ENCODE data around the gene COL11A2. TPM values are rescaled to one million over a fixed set of nuclear protein-coding genes. Genes with fewer than 3 reads are reported as not detected.
A peak's percentile ranks its signal among the peaks of the same experiment; 100 is the strongest.
"Not testable (repeated sequence)": the region's sequence is repeated elsewhere in the genome, so short reads cannot be mapped to it uniquely, and the experiment has no call there.

COL11A2 gene
- total RNA-seq, result 0.61 and 0.65 TPM in 2 replicates

DNA sequence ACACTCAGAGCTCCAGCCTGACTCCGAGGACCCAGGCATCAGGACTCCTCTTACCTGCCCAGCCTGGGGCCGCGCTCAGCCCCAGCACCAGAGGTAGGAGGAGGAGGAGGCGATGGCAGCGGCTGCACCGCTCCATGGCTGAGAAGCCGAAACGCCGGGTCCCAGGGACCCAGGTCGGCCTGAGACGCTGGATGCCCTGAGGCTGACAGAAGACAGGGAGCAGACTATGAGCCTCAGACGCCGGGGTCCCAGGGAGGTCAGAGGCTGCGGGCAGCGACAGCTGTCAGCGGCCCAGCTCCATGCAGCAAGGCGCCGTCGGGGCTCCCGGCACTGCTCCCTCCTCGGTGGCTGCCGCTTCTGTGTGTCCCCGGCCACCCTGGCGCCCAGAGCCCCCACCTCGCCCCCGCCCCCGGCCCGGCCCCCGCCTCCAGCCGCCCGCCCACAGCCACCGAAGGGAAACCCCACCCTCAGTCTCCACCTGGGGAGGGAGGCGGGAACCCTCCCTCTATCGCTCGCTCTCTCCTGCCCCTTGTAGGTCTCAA, at the start of gene COL11A2:
Gene COL11A2 (minus strand): TSS at position 363 of the 542 bp plus-strand sequence. CDS start 227 bp downstream, at position 136.
- DNase-seq (ENCODE audit: low spot score), result no peak
- Mint-ChIP-seq H3K27me3 (ENCODE audit: insufficient read depth) (peaks cover 42% of the 10 kb centered on the region), H3K4me3 (no peak within 1 kb of the TSS), H3K27ac (no peak within 1 kb of the TSS), H3K4me1 (ENCODE audit: low read depth) (peaks cover 19% of the 10 kb centered on the region), H3K9me3 (no peaks in the 10 kb centered on the region), H3K36me3 (ENCODE audit: low read depth) (peaks cover 27% of the 10 kb centered on the region)
- intact Hi-C loops (cut with micrococcal nuclease), result no loop called here

DNA sequence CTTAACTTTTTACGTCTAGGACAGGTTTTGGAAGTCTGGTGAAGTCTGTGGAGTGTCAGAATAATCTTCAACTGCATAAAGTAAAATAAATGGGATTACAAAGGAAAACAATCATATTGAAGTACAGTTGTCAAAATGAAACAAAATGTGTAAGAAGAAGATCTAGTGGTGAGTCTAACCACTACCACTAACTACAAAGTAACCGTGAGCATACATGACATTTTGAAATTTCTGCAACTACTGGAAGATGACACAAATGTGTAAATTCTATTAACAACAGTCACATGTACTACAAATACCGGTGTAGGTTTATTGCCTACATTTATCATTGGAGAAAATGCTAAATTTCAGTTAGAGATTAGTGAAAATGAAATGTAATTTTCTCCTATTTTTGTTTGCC, 49.7 kb upstream of the COL11A2 start:
- Mint-ChIP-seq H3K27ac (peak overlapping the region; percentile 36), H3K36me3 (ENCODE audit: low read depth) (peaks cover 1% of the 10 kb centered on the region), H3K27me3 (ENCODE audit: insufficient read depth) (peaks cover 15% of the 10 kb centered on the region), H3K4me3 (no peak overlapping the region), H3K9me3 (no peaks in the 10 kb centered on the region), H3K4me1 (ENCODE audit: low read depth) (peaks cover 10% of the 10 kb centered on the region)
- intact Hi-C loops (cut with micrococcal nuclease), result no loop called here
- DNase-seq (ENCODE audit: low spot score), result no peak

DNA sequence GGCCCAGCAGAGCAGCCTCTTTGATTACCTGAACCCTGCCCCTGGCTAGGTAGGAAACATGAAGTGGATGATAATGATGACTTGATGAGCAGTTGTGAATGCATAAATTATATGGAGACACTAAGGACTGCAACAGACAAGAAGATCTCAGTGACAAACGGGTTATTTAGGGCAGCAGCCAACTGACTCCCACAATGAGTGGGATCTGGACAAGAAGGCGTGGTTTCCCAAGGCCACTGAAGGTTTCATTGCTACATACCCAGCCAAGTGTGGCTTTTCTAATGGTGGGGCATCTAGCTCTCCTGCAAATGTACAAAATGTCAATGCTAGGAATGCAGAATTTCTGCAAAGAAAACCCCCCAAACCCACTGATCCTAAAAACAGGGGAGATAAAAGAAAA, 45.5 kb upstream of the COL11A2 start:
- intact Hi-C loops (cut with micrococcal nuclease), result no loop called here
- Mint-ChIP-seq H3K4me3 (no peak overlapping the region), H3K27me3 (ENCODE audit: insufficient read depth) (peaks cover 25% of the 10 kb centered on the region), H3K9me3 (no peaks in the 10 kb centered on the region), H3K4me1 (ENCODE audit: low read depth) (peaks cover 10% of the 10 kb centered on the region), H3K27ac (no peak overlapping the region), H3K36me3 (ENCODE audit: low read depth) (peaks cover 1% of the 10 kb centered on the region)
- DNase-seq (ENCODE audit: low spot score), result no peak

DNA sequence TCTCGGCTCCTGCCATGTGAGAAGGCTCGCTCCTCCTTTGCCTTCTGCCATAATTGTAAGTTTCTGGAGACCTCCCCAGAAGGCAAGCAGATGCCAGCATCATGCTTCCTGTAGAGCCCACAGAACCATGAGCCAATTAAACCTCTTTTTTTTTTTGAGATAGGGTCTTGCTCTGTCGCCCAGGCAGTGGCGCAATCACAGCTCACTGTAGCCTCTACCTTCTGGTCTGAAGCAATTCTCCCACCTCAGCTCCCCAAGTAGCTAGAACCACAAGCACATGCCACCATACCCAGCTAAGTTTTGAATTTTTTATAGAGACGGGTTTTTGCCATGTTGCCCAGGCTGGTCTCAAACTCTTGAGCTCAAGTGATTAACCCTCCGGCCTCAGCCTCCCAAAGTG, 44.6 kb upstream of the COL11A2 start:
- H3K36me3 Mint-ChIP-seq (ENCODE audit: low read depth), result no peaks in the 10 kb centered on the region
- no peak overlapping the region for H3K27ac Mint-ChIP-seq
- H3K4me3 Mint-ChIP-seq, result no peak overlapping the region
- no peak for DNase-seq (ENCODE audit: low spot score)
- intact Hi-C loops (cut with micrococcal nuclease), result no loop called here
- H3K9me3 Mint-ChIP-seq, result no peaks in the 10 kb centered on the region
- H3K27me3 Mint-ChIP-seq (ENCODE audit: insufficient read depth), result peaks cover 26% of the 10 kb centered on the region
- peaks cover 3% of the 10 kb centered on the region for H3K4me1 Mint-ChIP-seq (ENCODE audit: low read depth)

DNA sequence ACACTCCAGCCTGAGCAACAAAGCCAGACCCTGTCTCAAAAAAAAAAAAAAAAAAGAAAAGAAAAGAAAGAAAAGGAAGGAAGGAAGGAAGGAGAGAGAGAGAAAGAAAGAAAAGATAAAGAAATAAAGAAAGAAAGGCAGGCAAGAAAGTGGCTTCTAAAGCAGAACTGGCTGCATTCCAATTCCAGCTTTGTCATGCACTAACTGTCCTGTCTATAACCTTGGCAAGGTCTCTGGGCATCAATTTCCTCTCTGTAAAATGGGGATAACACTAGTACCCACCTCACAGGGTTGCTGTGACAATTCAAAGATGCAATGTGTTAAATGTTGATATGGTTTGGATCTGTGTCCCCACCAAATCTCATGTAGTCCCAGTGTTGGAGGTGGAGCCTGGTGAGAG, 44.1 kb upstream of the COL11A2 start:
- H3K27me3 Mint-ChIP-seq (ENCODE audit: insufficient read depth), result peaks cover 25% of the 10 kb centered on the region

DNA sequence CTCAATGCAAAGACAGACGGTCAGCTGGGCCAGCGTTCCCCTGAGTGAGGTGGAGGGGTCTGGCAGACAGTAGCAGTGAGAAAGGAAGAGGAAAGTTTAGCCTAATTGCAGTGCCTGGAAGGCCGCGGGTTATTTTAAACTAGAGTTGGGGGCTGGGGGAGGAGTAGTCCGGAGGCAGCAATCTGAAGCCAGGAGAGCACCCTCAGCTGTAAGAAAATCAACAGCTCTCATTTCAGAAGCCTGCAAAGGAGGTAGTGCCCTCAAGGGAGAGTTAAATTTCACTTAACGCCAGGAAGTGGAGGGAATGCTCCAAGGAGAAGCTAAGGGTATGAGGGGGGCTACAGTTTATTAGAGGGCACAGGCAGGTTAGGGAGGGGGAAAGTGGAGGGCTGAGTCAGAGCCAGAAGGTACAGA, 43.0 kb upstream of the COL11A2 start:
- no peak overlapping the region for H3K4me3 Mint-ChIP-seq
- DNase-seq (ENCODE audit: low spot score), result no peak
- H3K9me3 Mint-ChIP-seq, result no peaks in the 10 kb centered on the region
- peaks cover 25% of the 10 kb centered on the region for H3K27me3 Mint-ChIP-seq (ENCODE audit: insufficient read depth)
- intact Hi-C loops (cut with micrococcal nuclease), result no loop called here
- no peak overlapping the region for H3K27ac Mint-ChIP-seq
- no peaks in the 10 kb centered on the region for H3K4me1 Mint-ChIP-seq (ENCODE audit: low read depth)
- H3K36me3 Mint-ChIP-seq (ENCODE audit: low read depth), result no peaks in the 10 kb centered on the region

More for the DNA sequence above, 44.1 kb upstream of the COL11A2 start:
- DNase-seq (ENCODE audit: low spot score), result no peak
- H3K36me3 Mint-ChIP-seq (ENCODE audit: low read depth), result no peaks in the 10 kb centered on the region
- H3K27ac Mint-ChIP-seq, result no peak overlapping the region
- H3K4me1 Mint-ChIP-seq (ENCODE audit: low read depth), result no peaks in the 10 kb centered on the region
- intact Hi-C loops (cut with micrococcal nuclease), result no loop called here
- no peak overlapping the region for H3K4me3 Mint-ChIP-seq
- no peaks in the 10 kb centered on the region for H3K9me3 Mint-ChIP-seq

DNA sequence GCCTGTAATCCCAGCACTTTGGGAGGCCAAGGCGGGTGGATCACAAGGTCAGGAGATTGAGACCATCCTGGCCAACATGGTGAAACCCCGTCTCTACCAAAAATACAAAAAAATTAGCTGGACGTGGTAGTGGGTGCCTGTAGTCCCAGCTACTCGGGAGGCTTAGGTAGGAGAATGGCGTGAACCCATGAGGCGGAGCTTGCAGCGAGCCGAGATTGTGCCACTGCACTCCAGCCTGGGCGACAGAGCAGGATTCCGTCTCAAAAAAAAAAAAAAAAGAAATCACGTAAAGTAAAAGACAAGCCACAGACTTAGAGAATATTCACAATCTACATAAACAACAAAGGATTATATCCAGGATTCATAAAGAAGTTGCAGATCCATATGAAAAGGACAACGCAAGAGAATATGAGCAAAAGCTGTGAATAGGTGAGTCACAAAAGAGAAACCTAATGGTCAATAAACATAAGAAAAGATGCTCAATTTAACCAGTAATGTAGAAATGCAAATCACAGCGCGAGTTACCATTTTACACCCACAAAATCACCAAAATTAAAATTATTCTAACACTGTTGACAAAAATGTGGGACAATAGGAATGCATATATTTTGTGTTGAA, 34.3 kb upstream of the COL11A2 start:
- H3K36me3 Mint-ChIP-seq (ENCODE audit: low read depth); H3K4me1 Mint-ChIP-seq (ENCODE audit: low read depth); H3K27ac Mint-ChIP-seq; intact Hi-C loops (cut with micrococcal nuclease); DNase-seq (ENCODE audit: low spot score); H3K4me3 Mint-ChIP-seq; H3K9me3 Mint-ChIP-seq: not testable (repeated sequence)
- peaks cover 50% of the 10 kb centered on the region for H3K27me3 Mint-ChIP-seq (ENCODE audit: insufficient read depth)

DNA sequence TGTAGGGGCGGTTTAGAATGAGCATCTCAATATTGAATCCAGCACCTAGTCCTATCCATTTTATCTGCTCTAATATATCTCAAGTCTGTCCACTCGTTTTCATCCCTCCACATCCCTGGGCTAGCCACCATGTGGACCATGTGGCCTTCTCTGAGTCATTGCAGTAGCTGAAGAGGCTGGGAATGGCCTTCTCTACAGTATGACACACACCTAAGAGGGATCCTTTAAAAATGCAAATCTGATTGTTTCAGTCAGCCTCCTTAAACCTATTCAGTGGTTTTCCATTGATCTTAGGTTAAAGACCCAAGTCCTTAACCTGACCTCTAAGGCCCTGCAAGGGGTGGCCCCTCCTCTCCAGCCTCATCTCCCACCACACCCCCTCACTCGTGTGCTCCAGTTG, 25.4 kb upstream of the COL11A2 start:
- intact Hi-C loops (cut with micrococcal nuclease), result no loop called here
- Mint-ChIP-seq H3K4me3 (no peak overlapping the region), H3K4me1 (ENCODE audit: low read depth) (peaks cover 18% of the 10 kb centered on the region), H3K9me3 (no peaks in the 10 kb centered on the region), H3K36me3 (ENCODE audit: low read depth) (peaks cover 3% of the 10 kb centered on the region), H3K27me3 (ENCODE audit: insufficient read depth) (peaks cover 51% of the 10 kb centered on the region), H3K27ac (no peak overlapping the region)
- no peak for DNase-seq (ENCODE audit: low spot score)

DNA sequence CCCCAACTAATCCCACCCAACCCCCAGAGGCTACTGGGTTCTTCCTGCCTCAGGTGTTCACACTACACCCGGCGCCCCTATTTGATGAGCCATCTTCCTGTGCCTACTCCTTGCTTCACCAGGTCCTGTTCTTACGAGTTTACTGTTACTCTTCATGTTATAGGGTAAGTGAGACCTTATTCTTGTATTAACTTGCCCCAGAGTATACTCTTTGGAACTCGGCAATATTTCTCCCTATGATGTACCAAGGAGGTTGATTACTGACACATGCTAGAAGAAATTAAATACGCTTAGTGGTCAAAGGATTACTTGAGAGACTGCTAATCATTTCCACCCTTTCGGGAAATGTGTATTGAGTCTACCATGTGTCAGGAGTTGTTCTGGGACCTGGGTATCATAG, 25.0 kb upstream of the COL11A2 start:
- peaks cover 8% of the 10 kb centered on the region for H3K36me3 Mint-ChIP-seq (ENCODE audit: low read depth)
- peaks cover 21% of the 10 kb centered on the region for H3K4me1 Mint-ChIP-seq (ENCODE audit: low read depth)
- H3K27me3 Mint-ChIP-seq (ENCODE audit: insufficient read depth), result peaks cover 51% of the 10 kb centered on the region
- no peak overlapping the region for H3K4me3 Mint-ChIP-seq
- intact Hi-C loops (cut with micrococcal nuclease), result no loop called here
- no peak overlapping the region for H3K27ac Mint-ChIP-seq
- no peaks in the 10 kb centered on the region for H3K9me3 Mint-ChIP-seq
- no peak for DNase-seq (ENCODE audit: low spot score)

DNA sequence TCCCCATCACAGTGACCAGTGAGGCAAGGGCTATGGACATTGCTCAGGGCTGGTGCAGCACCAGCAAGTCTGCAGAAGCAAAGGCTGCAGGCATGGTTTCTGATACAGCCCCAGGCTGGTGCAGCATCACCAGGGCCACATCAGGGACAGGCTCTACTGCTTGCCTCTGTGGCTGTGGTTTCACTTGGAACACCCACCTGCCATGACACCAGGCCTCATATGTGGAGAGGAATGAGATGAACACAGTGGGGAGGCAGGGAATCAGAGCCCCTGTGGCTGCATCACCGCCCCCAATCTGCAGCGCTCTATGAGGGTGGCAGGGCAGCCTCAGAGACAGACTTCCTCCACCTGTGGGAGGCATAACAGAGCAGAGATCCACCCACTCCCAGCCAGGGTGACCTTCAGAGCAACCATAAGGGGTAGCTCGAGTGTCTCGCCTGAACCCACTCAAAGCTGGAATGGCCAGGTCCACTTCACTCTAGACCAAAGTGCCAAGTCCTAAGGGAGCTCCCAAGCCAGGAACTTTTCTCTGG, 23.9 kb upstream of the COL11A2 start:
- intact Hi-C loops (cut with micrococcal nuclease), result no loop called here
- Mint-ChIP-seq H3K4me3 (no peak overlapping the region), H3K36me3 (ENCODE audit: low read depth) (peaks cover 11% of the 10 kb centered on the region), H3K27ac (no peak overlapping the region), H3K9me3 (no peaks in the 10 kb centered on the region), H3K27me3 (ENCODE audit: insufficient read depth) (peaks cover 47% of the 10 kb centered on the region), H3K4me1 (ENCODE audit: low read depth) (peaks cover 21% of the 10 kb centered on the region)
- no peak for DNase-seq (ENCODE audit: low spot score)

DNA sequence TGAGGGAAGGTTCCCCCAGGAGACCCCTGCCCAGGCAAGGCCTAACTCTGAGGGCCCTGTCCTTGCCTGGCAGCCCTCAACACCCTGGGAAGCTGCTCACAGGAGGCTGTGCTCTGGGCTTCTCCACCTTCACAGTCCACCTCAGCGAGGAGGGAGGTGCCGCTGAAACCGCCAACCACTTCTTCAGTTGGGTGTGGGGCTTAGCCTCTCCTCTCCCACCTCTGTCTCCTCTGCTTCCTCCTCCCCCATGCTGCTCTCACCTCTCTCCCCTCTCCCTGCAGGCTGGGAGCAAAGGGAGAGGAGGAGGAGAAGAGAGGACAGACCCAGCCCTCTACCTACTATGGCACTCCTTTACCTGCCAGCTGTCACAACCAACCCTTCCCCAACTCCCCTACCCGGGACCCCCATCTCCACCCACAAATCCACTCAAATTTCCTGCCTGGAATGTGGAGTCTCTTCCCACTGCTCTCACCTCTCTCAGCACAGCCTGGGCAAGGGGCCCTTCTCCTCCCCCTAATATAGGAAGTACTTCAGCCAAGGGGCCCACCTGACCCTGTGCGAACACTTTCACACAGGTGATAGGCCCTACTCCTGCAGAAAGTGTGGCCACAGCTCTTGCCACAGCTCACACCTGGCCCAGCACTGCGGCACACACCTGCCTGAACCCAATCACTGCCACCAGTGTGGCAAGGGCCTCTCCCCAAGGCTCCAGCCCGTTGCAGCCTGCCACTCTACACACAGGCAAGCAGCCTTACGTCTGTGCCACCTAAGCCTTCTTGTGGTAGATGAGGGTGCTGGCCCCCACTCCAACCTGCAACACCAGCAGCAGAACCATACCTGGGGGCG, 23.2 kb upstream of the COL11A2 start:
- Mint-ChIP-seq H3K27ac (no peak overlapping the region), H3K4me3 (no peak overlapping the region), H3K9me3 (no peaks in the 10 kb centered on the region), H3K4me1 (ENCODE audit: low read depth) (peaks cover 21% of the 10 kb centered on the region), H3K27me3 (ENCODE audit: insufficient read depth) (peaks cover 47% of the 10 kb centered on the region), H3K36me3 (ENCODE audit: low read depth) (peaks cover 14% of the 10 kb centered on the region)
- intact Hi-C loops (cut with micrococcal nuclease), result no loop called here
- no peak for DNase-seq (ENCODE audit: low spot score)

DNA sequence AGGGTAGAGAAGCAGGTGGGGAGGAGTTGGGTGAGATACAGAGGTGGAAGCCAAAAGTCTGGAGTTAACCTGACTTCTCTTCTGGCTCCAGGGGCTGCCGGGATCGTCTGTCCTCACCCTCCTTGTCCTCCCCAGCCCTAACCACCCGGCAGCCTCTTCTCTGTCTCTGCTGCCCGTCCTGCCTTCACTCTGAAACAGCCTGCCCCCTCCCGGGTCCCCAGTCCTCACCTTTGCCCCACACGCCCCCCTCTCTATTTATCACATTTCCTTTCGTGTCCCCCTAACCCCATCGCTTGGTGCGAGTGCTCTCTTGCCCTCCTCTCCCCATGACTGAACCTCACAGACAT, 21.7 kb upstream of the COL11A2 start:
- H3K4me3 Mint-ChIP-seq, result no peak overlapping the region
- H3K9me3 Mint-ChIP-seq, result no peaks in the 10 kb centered on the region
- no peak for DNase-seq (ENCODE audit: low spot score)
- peaks cover 40% of the 10 kb centered on the region for H3K27me3 Mint-ChIP-seq (ENCODE audit: insufficient read depth)
- peaks cover 24% of the 10 kb centered on the region for H3K36me3 Mint-ChIP-seq (ENCODE audit: low read depth)
- intact Hi-C loops (cut with micrococcal nuclease), result no loop called here
- peaks cover 30% of the 10 kb centered on the region for H3K4me1 Mint-ChIP-seq (ENCODE audit: low read depth)
- H3K27ac Mint-ChIP-seq, result no peak overlapping the region
